T-cell (primary cell): Measurements from ENCODE around the gene TMEM14C. TPM values are rescaled to one million over a fixed set of nuclear protein-coding genes. Genes with fewer than 3 reads are reported as not detected.
A peak's percentile ranks its signal among the peaks of the same experiment; 100 is the strongest.
"Not testable (repeated sequence)": the region's sequence is repeated elsewhere in the genome, so short reads cannot be mapped to it uniquely, and the experiment has no call there.

Experiments used
- ATAC-seq, 4 experiments: fragments of 200-7000 bp in 3 of 4; fragments of 150-1000 bp in 1 of 4; cut with Tn5 transposase; replicated peaks in 1 of 4; 1 replicate in 3 of 4; 2 replicates in 1 of 4; pipeline ENCODE4 v1.10.0; 2021; ENCODE audit warnings: moderate library complexity in 3 of 4, mild to moderate bottlenecking in 2 of 4, moderate number of reproducible peaks in 1 of 4
- CTCF ChIA-PET, 2 donors: fragments of 300-600 bp; sonication (Branson Sonifier 250); formaldehyde crosslinking; loops; one replicate each; lab custom pipeline; 2022; ENCODE audit warnings: antibody characterized with exemption in 2 of 2; lab: Charles Lee
- POLR2A ChIA-PET, 2 donors: fragments of 300-600 bp; sonication (Branson Sonifier 250); formaldehyde crosslinking; loops; one replicate each; lab custom pipeline; 2022; ENCODE audit warnings: antibody characterized with exemption in 2 of 2; lab: Charles Lee
- DNase-seq, 35 experiments: peaks; one replicate each; pipeline versions ENCODE4 v3.0.0 to v3.0.0-alpha.2; 2013 to 2023
- H3K27ac ChIP-seq: one replicate; pipeline ENCODE4 v1.5.1; 2013; ENCODE audit warnings: low read length
- H3K27me3 ChIP-seq, 2 experiments: replicated peaks in 1 of 2; 1 replicate in 1 of 2; 2 replicates in 1 of 2; pipeline versions ENCODE4 v1.6.1 to v1.7.0; 2013; ENCODE audit warnings: low read length in 1 of 2, mixed read lengths in 1 of 2; ENCODE audit not compliant: control insufficient read depth in 2 of 2, insufficient read depth in 2 of 2; ENCODE audit errors: extremely low read depth in 1 of 2
- H3K36me3 ChIP-seq, 2 donors: 1 replicate in 1 of 2; 2 replicates in 1 of 2; pipeline versions ENCODE4 v1.6.1 to v1.7.0; 2013; ENCODE audit warnings: low read length in 1 of 2; ENCODE audit not compliant: control insufficient read depth in 2 of 2, insufficient read depth in 1 of 2; ENCODE audit errors: extremely low read depth in 1 of 2
- H3K4me1 ChIP-seq, 2 experiments: 1 replicate in 1 of 2; 2 replicates in 1 of 2; pipeline versions ENCODE4 v1.6.1 to v1.7.0; 2013; ENCODE audit warnings: low read length in 2 of 2, mixed read lengths in 1 of 2; ENCODE audit not compliant: insufficient read depth in 2 of 2, control insufficient read depth in 1 of 2; ENCODE audit errors: extremely low read depth in 1 of 2
- H3K4me3 ChIP-seq, 2 donors: 1 replicate in 1 of 2; 2 replicates in 1 of 2; pipeline versions ENCODE4 v1.5.1 to v1.7.0; 2013; ENCODE audit warnings: mild to moderate bottlenecking in 2 of 2, low read length in 1 of 2, moderate library complexity in 1 of 2; ENCODE audit not compliant: control insufficient read depth in 1 of 2; ENCODE audit errors: extremely low read depth in 1 of 2
- H3K9me3 ChIP-seq: 2 replicates; pipeline ENCODE4 v1.7.0; 2013
- H3K27ac Mint-ChIP-seq, 2 donors: one replicate each; pipeline ENCODE4 v1.8.0; 2020 to 2021; ENCODE audit warnings: mild to moderate bottlenecking in 2 of 2, mixed read lengths in 2 of 2
- H3K27me3 Mint-ChIP-seq, 2 donors: one replicate each; pipeline ENCODE4 v1.8.0; 2021 to 2022; ENCODE audit warnings: mixed read lengths in 2 of 2
- H3K36me3 Mint-ChIP-seq: one replicate; pipeline ENCODE4 v1.8.0; 2021; ENCODE audit warnings: mixed read lengths
- H3K4me1 Mint-ChIP-seq, 3 donors: one replicate each; pipeline ENCODE4 v1.8.0; 2020 to 2022; ENCODE audit warnings: mixed read lengths in 3 of 3, mild to moderate bottlenecking in 1 of 3
- H3K4me3 Mint-ChIP-seq, 3 donors: one replicate each; pipeline ENCODE4 v1.8.0; 2020 to 2022; ENCODE audit warnings: mild to moderate bottlenecking in 3 of 3, mixed read lengths in 3 of 3, moderate library complexity in 3 of 3
- H3K9me3 Mint-ChIP-seq, 3 donors: one replicate each; pipeline ENCODE4 v1.8.0; 2020 to 2022; ENCODE audit warnings: mixed read lengths in 3 of 3
- WGBS: methylation state at CpG from one replicate; pipeline ENCODE4 v1.1.5; 2013; ENCODE audit warnings: missing lambda C conversion rate; ENCODE audit not compliant: insufficient coverage; 5-methylcytosine and 5-hydroxymethylcytosine counted together
- total RNA-seq, 35 experiments: library from RNA in 6 of 35; stranded (reverse) in 6 of 35; fragments of 120-200 nt in 1 of 35; gene quantifications; one replicate each; pipeline versions ENCODE4 v1.2.1 to v1.2.4 and lab custom pipeline; 2013 to 2026

Gene TMEM14C
- total RNA-seq, 5 donors from 2014 or later (not counting 1 experiment from before 2014, with no cell fraction given) = 14.8 to 45.2 (median 33.8) TPM

DNA sequence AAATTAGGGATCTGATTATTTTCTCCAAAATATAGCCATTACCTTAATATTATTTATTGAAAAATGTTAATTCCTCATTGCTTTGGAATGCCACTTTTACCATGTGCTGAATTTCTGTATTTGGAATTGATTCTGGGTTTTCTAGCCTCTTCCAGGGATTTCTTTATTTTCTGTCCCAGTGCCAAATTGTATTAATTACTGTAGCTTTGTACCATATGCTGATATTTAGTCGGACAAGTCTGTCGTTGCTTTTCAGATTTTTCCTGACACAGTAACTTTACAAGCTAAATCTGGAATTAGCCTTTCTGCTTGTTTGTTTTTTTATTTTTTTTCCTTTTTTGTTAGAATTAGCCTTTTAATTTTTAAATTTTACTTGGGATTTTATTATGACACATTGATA, 13.9 kb downstream of the TMEM14C start:
- Mint-ChIP-seq H3K9me3 (no peaks in the 10 kb centered on the region), H3K4me1 (no peaks in the 10 kb centered on the region), H3K27me3 (no peaks in the 10 kb centered on the region), H3K36me3 (peaks cover 20% of the 10 kb centered on the region), H3K4me3 (no peak overlapping the region), H3K27ac (no peak overlapping the region)
- no CpG with 5 or more reads among the region's 2 CpGs for WGBS
- Histone ChIP-seq H3K27me3 (peaks cover 0 to 7% of the 10 kb centered on the region in 2 experiments), H3K4me1 (peaks cover 0 to 15% of the 10 kb centered on the region in 2 experiments), H3K36me3 (peaks cover 0 to 6% of the 10 kb centered on the region in 2 donors), H3K4me3 (no peak overlapping the region), H3K9me3 (no peaks in the 10 kb centered on the region), H3K27ac (no peak overlapping the region)
- POLR2A ChIA-PET = interaction anchor here in 1 of 2 donors (0.7 kb wide), 1 partner anchor 23 kb away, joined by 4 read pairs; no protein-coding TSS in a partner anchor
- no peak for DNase-seq
- no peak for ATAC-seq
- CTCF ChIA-PET = interaction anchor here in 1 of 2 donors (1.0 kb wide), 1 partner anchor 9 kb away, joined by 3 read pairs; no protein-coding TSS in a partner anchor

DNA sequence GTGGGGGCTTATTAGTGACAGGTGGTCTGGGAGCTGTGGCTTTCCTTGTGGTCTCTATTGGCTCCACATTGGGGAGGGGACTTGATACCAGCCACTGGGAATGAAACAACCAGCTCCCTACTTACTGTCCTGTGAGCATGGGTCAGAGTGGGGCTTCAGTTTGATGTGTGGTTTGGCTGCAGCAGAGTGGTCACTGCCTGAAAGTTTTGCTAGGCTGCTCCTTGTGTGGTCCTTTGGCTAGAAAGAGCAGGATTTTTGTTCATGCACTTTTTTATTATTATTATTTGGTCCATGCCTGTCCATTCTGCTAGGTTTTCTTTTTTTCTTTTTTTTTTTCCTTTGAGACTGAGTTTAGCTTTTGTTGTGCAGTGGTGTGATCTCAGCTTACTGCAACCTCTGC, 17.2 kb downstream of the TMEM14C start:
- ATAC-seq = no peak
- Mint-ChIP-seq H3K27me3 (no peaks in the 10 kb centered on the region), H3K4me3 (no peak overlapping the region), H3K27ac (no peak overlapping the region), H3K4me1 (peaks cover 0 to 2% (median 0%) of the 10 kb centered on the region in 3 donors), H3K9me3 (no peaks in the 10 kb centered on the region), H3K36me3 (peaks cover 3% of the 10 kb centered on the region)
- no peak for DNase-seq
- Histone ChIP-seq H3K9me3 (no peaks in the 10 kb centered on the region), H3K36me3 (no peaks in the 10 kb centered on the region), H3K4me1 (no peaks in the 10 kb centered on the region), H3K27me3 (peaks cover 0 to 7% of the 10 kb centered on the region in 2 experiments), H3K27ac (no peak overlapping the region), H3K4me3 (no peak overlapping the region)
- CTCF ChIA-PET = no interaction called here
- POLR2A ChIA-PET = no interaction called here

DNA sequence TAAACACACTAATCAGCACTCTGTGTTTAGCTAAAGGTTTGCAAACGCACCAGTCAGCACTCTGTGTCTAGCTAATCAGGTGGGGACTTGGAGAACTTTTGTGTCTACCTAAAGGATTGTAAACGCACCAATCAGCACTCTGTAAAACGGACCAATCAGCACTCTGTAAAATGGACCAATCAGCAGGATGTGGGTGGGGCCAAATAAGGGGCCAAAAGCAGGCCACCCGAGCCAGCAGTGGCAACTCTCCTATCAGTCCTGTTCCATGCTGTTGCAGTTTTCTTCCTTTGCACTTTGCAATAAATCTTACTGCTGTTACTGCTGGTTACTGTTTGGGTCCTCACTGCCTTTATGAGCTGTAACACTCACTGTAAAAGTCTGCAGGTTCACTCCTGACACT, 18.8 kb downstream of the TMEM14C start:
- H3K36me3 Mint-ChIP-seq, ATAC-seq, H3K27me3 Mint-ChIP-seq, H3K4me3 Mint-ChIP-seq, POLR2A ChIA-PET, H3K27ac Mint-ChIP-seq, H3K27ac ChIP-seq, H3K4me3 ChIP-seq, H3K27me3 ChIP-seq, DNase-seq, H3K36me3 ChIP-seq, H3K9me3 ChIP-seq, H3K4me1 ChIP-seq, H3K9me3 Mint-ChIP-seq: not testable (repeated sequence)
- CTCF ChIA-PET = interaction anchor here (0.6 to 1.2 kb wide), 3 partner anchors 17 to 239 kb away, joined by 3 to 8 read pairs (median 3); no protein-coding TSS in a partner anchor
- 94% methylated on average over 3 of the region's 4 CpGs for WGBS
- peaks cover 7 to 16% (median 10%) of the 10 kb centered on the region in 3 donors for H3K4me1 Mint-ChIP-seq

DNA sequence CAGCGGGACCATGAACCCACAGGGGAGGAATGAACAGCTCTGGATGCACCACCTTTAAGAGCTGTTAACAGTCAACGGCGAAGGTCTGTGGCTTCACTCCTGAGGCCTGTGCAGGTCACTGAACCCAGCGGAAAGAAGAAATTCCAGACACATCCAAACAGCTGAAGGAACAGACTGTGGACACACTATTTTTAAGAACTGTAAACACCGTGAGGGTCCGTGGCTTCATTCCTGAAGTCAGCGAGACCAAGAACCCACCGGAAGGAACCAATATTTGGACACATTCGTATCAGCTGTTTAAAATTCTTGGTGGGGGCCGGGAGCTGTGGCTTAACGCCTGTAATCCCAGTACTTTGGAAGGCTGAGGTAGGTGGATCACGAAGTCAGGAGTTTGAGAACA, 19.4 kb downstream of the TMEM14C start:
- Mint-ChIP-seq H3K36me3 (peaks cover 3% of the 10 kb centered on the region), H3K4me1 (peaks cover 12 to 22% (median 16%) of the 10 kb centered on the region in 3 donors), H3K9me3 (no peaks in the 10 kb centered on the region), H3K27me3 (no peaks in the 10 kb centered on the region), H3K4me3 (no peak overlapping the region), H3K27ac (no peak overlapping the region)
- ChIA-PET POLR2A (interaction anchor here in 1 of 2 donors (0.8 kb wide), 1 partner anchor 17 kb away, joined by 3 read pairs; no protein-coding TSS in a partner anchor), CTCF (interaction anchor here in 1 of 2 donors (0.5 to 1.2 kb wide), 3 partner anchors 18 to 1767 kb away, joined by 3 read pairs; no protein-coding TSS in a partner anchor)
- Histone ChIP-seq H3K36me3 (no peaks in the 10 kb centered on the region), H3K9me3 (no peaks in the 10 kb centered on the region), H3K4me1 (peaks cover 6 to 8% of the 10 kb centered on the region in 2 experiments), H3K4me3 (no peak overlapping the region), H3K27ac (no peak overlapping the region), H3K27me3 (peaks cover 0 to 5% of the 10 kb centered on the region in 2 experiments)
- ATAC-seq (no peak), DNase-seq (no peak)
- 94% methylated on average over 6 of the region's 12 CpGs for WGBS

DNA sequence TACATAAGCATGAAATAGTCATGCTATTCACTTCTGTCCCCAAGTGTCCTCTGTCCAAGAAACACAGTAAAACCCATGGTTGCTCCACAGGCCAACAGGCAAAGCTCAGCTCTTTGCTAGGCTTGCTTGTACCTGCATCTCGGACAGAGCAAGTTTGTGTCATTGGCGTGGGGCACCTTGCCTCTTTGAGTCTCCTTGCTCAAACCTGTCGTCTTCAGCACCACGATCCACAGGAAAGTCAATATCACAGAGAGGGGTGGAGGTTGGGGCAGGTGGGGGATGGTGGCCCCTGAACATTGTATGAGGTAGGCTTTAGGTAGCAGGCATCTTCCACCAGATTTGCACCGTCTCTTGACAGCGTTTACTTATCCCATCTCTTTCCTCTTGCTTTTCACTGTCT, 20.6 kb downstream of the TMEM14C start:
- Mint-ChIP-seq H3K27ac (no peak overlapping the region), H3K4me1 (peaks cover 14 to 29% (median 25%) of the 10 kb centered on the region in 3 donors), H3K36me3 (no peaks in the 10 kb centered on the region), H3K4me3 (no peak overlapping the region), H3K27me3 (no peaks in the 10 kb centered on the region), H3K9me3 (no peaks in the 10 kb centered on the region)
- Histone ChIP-seq H3K27ac (no peak overlapping the region), H3K4me1 (peaks cover 11 to 16% of the 10 kb centered on the region in 2 experiments), H3K9me3 (no peaks in the 10 kb centered on the region), H3K27me3 (peaks cover 0 to 5% of the 10 kb centered on the region in 2 experiments), H3K4me3 (no peak overlapping the region), H3K36me3 (no peaks in the 10 kb centered on the region)
- ATAC-seq = no peak
- ChIA-PET CTCF (no interaction called here), POLR2A (no interaction called here)
- 86% methylated on average over 1 of the region's 6 CpGs for WGBS
- DNase-seq = no peak

DNA sequence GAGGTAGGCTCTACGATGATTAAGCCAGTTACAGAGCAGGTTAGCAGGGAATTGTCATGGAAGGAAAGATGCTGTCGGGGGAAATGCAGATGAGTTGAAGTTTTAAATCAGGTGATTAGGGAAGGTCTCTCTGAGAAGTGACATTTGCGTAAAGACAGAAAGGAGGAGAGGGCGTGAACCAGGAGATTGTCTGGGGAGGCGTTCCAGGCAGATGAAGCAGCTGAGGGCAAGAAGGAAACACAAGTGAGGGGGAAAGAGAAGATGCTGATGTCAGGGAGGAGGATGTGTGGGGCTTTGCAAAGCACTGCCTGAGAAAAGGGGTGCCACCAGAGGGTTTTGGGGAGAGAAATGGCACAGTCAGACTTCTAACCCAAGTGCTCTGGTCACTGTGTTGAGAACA, 22.2 kb downstream of the TMEM14C start:
- H3K27ac Mint-ChIP-seq = peak overlapping the region in 1 of 2 donors; percentile 1

More for the DNA sequence above, 22.2 kb downstream of the TMEM14C start:
- Mint-ChIP-seq H3K4me1 (peaks cover 27 to 45% (median 41%) of the 10 kb centered on the region in 3 donors), H3K9me3 (no peaks in the 10 kb centered on the region), H3K27me3 (no peaks in the 10 kb centered on the region), H3K4me3 (peak overlapping the region in 1 of 3 donors; percentile 3), H3K36me3 (peaks cover 4% of the 10 kb centered on the region)
- H3K27ac ChIP-seq = no peak overlapping the region
- peaks cover 14 to 31% of the 10 kb centered on the region in 2 experiments for H3K4me1 ChIP-seq
- ChIA-PET CTCF (no interaction called here), POLR2A (no interaction called here)
- WGBS = 99% methylated on average over 4 of the region's 5 CpGs
- ATAC-seq (no peak), DNase-seq (no peak)
- peaks cover 0 to 5% of the 10 kb centered on the region in 2 donors for H3K36me3 ChIP-seq
- H3K4me3 ChIP-seq = no peak overlapping the region
- no peaks in the 10 kb centered on the region for H3K27me3 ChIP-seq
- no peaks in the 10 kb centered on the region for H3K9me3 ChIP-seq
